Suprapubic skin (tissue), 3 donors: ENCODE measurements around the gene STX7.

ENCODE experiments used
- CTCF ChIP-seq, 2 donors: fragments of 200-600 bp in 1 of 2; fragments of 450-650 bp in 1 of 2; sonication (generic) in 1 of 2; IDR thresholded peaks; one replicate each; pipeline ENCODE4 v1.5.1; 2016 to 2019; ENCODE audit warnings: antibody characterized with exemption in 2 of 2, mild to moderate bottlenecking in 1 of 2, moderate library complexity in 1 of 2
- EP300 ChIP-seq: sonication (generic); formaldehyde crosslinking; IDR thresholded peaks from one replicate; pipeline ENCODE4 v1.6.1; 2017; ENCODE audit warnings: antibody characterized with exemption
- POLR2A ChIP-seq, 2 donors: fragments of 450-650 bp; IDR thresholded peaks; one replicate each; pipeline ENCODE4 v1.6.1; 2017; ENCODE audit warnings: antibody characterized with exemption in 2 of 2, mild to moderate bottlenecking in 2 of 2, moderate library complexity in 2 of 2

- TF ChIP-seq CTCF (IDR thresholded peaks at IDR 0.05): no peak
- TF ChIP-seq POLR2A (IDR thresholded peaks at IDR 0.05): no peak
- TF ChIP-seq EP300: no peak
Measured at GRCh38 chr6:132412656-132413498, 100.0 kb downstream of the STX7 start.
